OCI-LY1 (cell line): ENCODE results near the gene CD4.

Experiments used
- CTCF ChIP-seq: fragments of 200-600 bp; sonication (generic), shearing (Covaris generic); IDR thresholded peaks from 2 replicates; pipeline ENCODE4 v1.5.1; 2017; ENCODE audit warnings: mild to moderate bottlenecking, antibody characterized with exemption, low read length, moderate library complexity, mixed read lengths
- EZH2 ChIP-seq: fragments of 200-600 bp; sonication (generic), shearing (Covaris generic); IDR thresholded peaks from 2 replicates; pipeline ENCODE4 v1.8.0; 2017; ENCODE audit warnings: borderline replicate concordance, mixed run types, mild to moderate bottlenecking, antibody characterized with exemption, low read length, moderate library complexity, mixed read lengths

- no peak for TF ChIP-seq CTCF
- no peak for TF ChIP-seq EZH2
These were observed 15.6 kb upstream of the CD4 start for GRCh38 chr12:6773590-6774351.
